ENCODE data around the gene VEGFA. TPM values are rescaled to one million over a fixed set of nuclear protein-coding genes. Genes with fewer than 3 reads are reported as not detected.
A peak's percentile ranks its signal among the peaks of the same experiment; 100 is the strongest.

Gene VEGFA
- total RNA-seq, 1 experiment from 2014 or later: 31.6 TPM

DNA sequence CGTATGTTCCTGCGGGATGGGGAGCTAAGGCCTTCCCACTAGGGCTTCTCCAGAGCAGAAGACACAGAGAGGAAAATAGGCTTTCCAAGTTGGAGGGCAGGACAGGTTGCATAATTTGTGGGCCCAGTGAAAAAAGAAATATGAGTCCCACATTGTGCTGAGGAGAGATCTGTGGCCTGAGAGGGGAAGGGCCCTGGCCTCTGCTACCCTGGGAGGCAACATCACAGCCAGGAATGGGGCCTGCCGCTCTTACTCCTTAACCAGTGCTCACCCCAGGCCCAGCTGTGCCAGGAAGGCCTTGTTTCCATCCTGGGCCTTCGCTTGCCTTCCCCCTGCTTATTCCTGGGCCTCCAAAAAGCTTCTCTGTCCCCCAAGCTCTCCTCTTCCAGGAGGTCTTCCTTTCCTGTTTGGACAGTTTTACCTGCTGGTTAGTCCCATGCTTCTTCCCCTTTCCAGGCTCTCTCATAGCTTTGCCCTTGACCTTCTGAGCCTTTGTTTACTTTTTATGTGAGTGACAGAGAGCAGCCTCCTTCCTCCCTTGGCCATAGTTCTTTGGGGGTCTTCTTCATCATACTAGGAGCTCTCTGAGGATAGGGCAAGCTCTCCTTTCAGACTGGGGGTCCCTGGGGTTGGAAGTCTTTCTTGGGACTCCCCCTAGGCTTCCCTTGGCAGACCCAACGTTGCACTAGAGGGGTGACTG, 26.2 kb upstream of the VEGFA start:
- Histone ChIP-seq H3K27ac (no peak overlapping the region), H3K27me3 (peaks cover 7% of the 10 kb centered on the region; the same call in 1 of the 2 replicates), H3K4me1 (peaks cover 18% of the 10 kb centered on the region), H3K9me3 (replicated peaks) (no peaks in the 10 kb centered on the region), H3K36me3 (no peaks in the 10 kb centered on the region), H3K4me3 (no peak overlapping the region)
- no peak for DNase-seq

- no peaks in the 10 kb centered on the region for H3K9me3 ChIP-seq (replicated peaks)
- H3K27ac ChIP-seq: no peak overlapping the region
- peaks cover 7% of the 10 kb centered on the region; the same call in 1 of the 2 replicates for H3K27me3 ChIP-seq
- H3K36me3 ChIP-seq: no peaks in the 10 kb centered on the region
- H3K4me1 ChIP-seq: peaks cover 18% of the 10 kb centered on the region
- no peak overlapping the region for H3K4me3 ChIP-seq
- no peak for DNase-seq
Observed at GRCh38 chr6:43744491-43744890, 25.5 kb upstream of the VEGFA start.

DNA sequence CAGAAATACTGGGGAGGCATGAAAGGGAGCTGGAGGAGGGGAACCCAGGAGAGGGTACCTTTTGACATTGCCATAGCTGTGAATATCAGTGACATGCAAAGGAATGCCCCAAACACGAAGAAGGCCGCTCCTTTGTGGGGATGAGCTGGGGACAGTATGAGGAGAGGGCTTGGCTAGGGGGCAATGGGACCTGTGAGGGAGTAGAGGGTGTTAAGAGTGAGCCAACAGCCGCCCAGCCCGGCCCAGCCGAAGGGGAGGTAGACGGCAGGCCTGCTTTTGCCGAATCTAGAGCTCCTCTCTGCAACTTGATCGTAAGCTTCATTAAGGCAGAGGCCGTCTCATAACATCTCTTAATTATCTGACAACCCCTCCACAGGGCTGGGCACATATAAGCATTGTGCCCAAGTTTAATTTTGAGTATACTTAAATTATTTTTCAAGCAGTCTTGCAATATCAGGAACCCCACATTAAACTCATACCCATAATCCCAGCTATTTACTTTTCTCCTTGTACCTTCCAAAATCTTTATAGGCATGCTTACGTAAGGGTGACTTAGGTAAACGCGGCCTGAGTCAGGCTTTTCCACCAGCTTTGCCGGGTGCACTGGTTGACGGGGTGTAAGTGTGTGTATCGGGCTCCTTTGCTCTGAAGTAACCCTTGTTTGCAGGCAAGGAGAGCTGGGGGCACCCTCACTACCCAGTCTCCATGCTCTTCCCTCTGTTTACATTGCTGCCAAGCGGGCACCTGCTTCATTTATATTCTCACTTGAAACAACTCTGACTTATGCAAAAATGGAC, 24.9 kb upstream of the VEGFA start:
- no peak for DNase-seq
- Histone ChIP-seq H3K9me3 (replicated peaks) (no peaks in the 10 kb centered on the region), H3K4me3 (no peak overlapping the region), H3K27ac (no peak overlapping the region), H3K36me3 (no peaks in the 10 kb centered on the region), H3K4me1 (peaks cover 18% of the 10 kb centered on the region), H3K27me3 (peaks cover 7% of the 10 kb centered on the region; the same call in 1 of the 2 replicates)

DNA sequence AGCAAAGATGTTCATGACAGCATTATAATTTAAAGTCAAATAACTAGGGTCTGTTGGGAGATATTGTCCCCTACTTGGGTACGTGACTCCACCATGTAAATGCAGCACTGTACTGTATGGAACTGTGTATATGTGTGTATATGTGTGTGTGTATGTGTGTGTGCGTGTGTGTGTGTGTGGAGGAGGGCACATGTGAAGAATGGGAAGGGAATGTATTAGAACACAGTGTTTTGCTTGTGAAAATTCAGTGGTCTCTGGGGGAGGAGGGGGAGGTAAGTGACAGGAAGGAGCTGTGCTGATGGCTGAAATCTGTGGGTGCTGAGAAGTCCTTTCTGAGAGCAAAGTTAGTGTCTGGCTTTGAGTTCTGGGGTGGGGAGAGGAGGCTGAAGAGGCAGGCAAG, 23.9 kb upstream of the VEGFA start:
- no peak overlapping the region for H3K27ac ChIP-seq
- peaks cover 18% of the 10 kb centered on the region for H3K4me1 ChIP-seq
- no peaks in the 10 kb centered on the region for H3K36me3 ChIP-seq
- no peak for DNase-seq
- H3K9me3 ChIP-seq (replicated peaks): no peaks in the 10 kb centered on the region
- no peak overlapping the region for H3K4me3 ChIP-seq
- H3K27me3 ChIP-seq: peaks cover 7% of the 10 kb centered on the region; the same call in 1 of the 2 replicates

GRCh38 chr6:43746613-43747102, 23.4 kb upstream of the VEGFA start:
- H3K27ac ChIP-seq: no peak overlapping the region
- peaks cover 18% of the 10 kb centered on the region for H3K4me1 ChIP-seq
- peak in 1 of 2 experiments; percentile 32 for DNase-seq
- no peaks in the 10 kb centered on the region for H3K36me3 ChIP-seq
- no peaks in the 10 kb centered on the region for H3K9me3 ChIP-seq (replicated peaks)
- H3K27me3 ChIP-seq: peaks cover 7% of the 10 kb centered on the region; the same call in 1 of the 2 replicates
- no peak overlapping the region for H3K4me3 ChIP-seq

DNA sequence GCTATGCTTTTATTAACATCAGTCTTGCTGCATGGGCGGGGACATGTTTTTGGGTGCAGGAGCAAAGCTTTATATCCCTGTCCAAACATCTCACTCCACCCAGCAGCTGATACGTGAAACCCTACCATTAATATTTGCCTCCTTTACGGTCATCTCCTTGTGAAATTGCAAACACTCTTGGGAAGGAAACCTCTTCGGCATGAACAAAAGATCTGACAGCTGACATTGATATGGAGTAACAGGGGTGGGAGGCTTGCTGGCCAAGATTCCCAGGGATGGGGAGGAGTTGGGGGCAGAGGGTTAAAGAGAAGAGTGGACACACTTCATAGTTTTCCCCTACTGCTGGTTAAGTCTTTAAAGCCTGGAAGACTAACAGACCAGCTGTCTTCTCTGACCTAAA, 22.2 kb upstream of the VEGFA start:
- peak; percentile 52 to 68 for DNase-seq
- Histone ChIP-seq H3K36me3 (no peaks in the 10 kb centered on the region), H3K4me3 (no peak overlapping the region), H3K4me1 (peaks cover 18% of the 10 kb centered on the region), H3K27me3 (no peaks in the 10 kb centered on the region), H3K27ac (no peak overlapping the region), H3K9me3 (replicated peaks) (no peaks in the 10 kb centered on the region)

GRCh38 chr6:43748765-43749164, 21.2 kb upstream of the VEGFA start:
- Histone ChIP-seq H3K27me3 (no peaks in the 10 kb centered on the region), H3K9me3 (replicated peaks) (no peaks in the 10 kb centered on the region), H3K4me3 (no peak overlapping the region), H3K27ac (no peak overlapping the region), H3K4me1 (peaks cover 18% of the 10 kb centered on the region), H3K36me3 (no peaks in the 10 kb centered on the region)
- no peak for DNase-seq

DNA sequence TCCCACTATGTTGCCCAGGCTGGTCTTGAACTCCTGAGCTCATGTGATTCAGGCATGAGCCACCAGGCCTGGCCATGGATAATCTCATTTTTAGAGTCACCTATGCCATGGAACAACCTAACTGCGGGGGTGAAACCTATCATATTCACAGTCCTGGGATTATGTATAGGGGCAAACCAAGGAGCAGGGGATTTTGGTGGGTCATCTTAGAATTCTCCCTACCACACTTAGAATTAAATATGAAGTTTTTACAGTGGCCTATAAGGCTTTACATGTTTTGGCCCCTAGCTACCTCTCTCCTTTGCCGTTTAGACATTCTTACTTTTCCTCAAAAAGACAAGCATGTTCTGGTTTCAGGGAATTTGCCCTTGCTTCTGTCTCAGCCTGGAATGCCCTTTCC, 20.6 kb upstream of the VEGFA start:
- Histone ChIP-seq H3K4me3 (no peak overlapping the region), H3K9me3 (replicated peaks) (no peaks in the 10 kb centered on the region), H3K27ac (no peak overlapping the region), H3K27me3 (no peaks in the 10 kb centered on the region), H3K36me3 (no peaks in the 10 kb centered on the region), H3K4me1 (peaks cover 18% of the 10 kb centered on the region)
- DNase-seq: no peak

DNA sequence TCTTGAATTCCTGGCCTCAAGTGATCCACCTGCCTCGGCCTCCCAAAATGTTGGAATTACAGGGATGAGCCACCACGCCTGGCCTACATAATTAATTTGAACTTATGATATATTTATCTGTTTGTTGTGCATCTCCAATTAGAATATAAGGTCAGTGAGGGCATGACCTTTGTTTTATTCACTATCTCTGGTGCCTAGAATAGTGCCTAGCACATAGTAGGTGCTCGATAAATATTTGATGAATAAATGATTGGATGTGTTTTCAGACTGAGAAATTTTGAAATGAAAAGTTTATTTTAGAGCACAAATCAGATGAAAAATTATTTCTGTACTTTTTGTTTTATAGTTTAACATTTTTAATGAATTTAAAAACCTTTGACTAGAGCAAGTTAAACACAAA, 19.4 kb upstream of the VEGFA start:
- H3K4me1 ChIP-seq: peaks cover 18% of the 10 kb centered on the region
- H3K9me3 ChIP-seq (replicated peaks): no peaks in the 10 kb centered on the region
- no peak overlapping the region for H3K27ac ChIP-seq
- DNase-seq: no peak
- H3K4me3 ChIP-seq: no peak overlapping the region
- H3K27me3 ChIP-seq: no peaks in the 10 kb centered on the region
- H3K36me3 ChIP-seq: no peaks in the 10 kb centered on the region

DNA sequence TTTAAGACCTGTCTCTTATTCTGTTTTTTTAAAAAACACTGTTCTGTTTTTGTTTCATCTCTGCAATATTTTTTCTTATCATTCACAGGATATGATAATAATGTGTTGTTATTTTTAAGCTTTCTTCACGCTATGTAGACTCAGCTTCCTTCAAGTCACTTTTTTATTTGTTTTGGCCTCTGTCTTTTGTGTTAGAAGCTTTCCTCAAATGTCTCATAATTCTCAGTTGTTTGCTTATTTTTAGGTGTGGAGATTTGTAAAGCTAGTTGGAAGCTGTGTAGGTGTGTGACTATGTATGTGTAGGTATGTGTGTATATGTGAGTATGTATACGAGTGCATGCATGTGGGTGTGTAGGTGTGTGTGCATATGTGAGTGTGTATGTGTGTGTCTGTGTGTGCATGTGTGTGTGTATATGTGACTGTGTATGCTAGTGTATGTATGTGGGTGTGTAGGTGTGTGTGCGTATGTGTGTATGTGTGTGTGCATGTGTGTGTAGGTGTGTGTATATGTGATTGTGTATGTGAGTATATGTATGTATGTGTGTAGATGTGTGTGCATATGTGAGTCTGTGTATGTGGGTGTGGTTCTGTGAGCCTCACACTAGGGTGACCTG, 16.3 kb upstream of the VEGFA start:
- Histone ChIP-seq H3K4me3 (no peak overlapping the region), H3K27me3 (no peaks in the 10 kb centered on the region), H3K36me3 (no peaks in the 10 kb centered on the region), H3K27ac (no peak overlapping the region), H3K4me1 (no peaks in the 10 kb centered on the region), H3K9me3 (replicated peaks) (no peaks in the 10 kb centered on the region)
- DNase-seq: no peak

GRCh38 chr6:43757966-43758616, 11.9 kb upstream of the VEGFA start:
- no peaks in the 10 kb centered on the region for H3K9me3 ChIP-seq (replicated peaks)
- peaks cover 11% of the 10 kb centered on the region for H3K4me1 ChIP-seq
- DNase-seq: no peak
- H3K27ac ChIP-seq: no peak overlapping the region
- no peak overlapping the region for H3K4me3 ChIP-seq
- no peaks in the 10 kb centered on the region for H3K27me3 ChIP-seq
- H3K36me3 ChIP-seq: no peaks in the 10 kb centered on the region

DNA sequence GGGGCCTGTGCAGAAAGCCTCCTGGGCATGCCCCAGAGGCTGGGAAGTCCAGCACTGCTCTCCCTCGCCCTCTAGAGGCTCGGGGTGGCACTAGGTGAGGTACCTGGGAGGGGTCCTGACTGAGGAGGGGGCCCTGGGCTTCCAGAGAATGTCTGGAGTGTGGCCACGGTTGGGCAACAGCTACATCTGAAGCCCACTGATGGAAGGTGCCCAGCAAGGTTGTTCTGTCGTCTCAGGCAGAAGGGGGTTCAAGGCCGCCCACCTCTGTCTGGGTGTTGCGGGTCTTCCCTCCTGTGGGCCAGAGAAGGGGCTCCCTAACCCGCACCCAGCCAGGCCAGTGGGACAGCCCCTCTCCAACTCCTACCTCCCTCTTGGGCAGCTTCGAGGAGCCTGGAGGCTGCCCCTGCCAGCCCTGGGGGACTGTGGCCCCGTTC, 11.4 kb upstream of the VEGFA start:
- Histone ChIP-seq H3K27ac (no peak overlapping the region), H3K4me3 (no peak overlapping the region), H3K4me1 (peaks cover 11% of the 10 kb centered on the region), H3K36me3 (no peaks in the 10 kb centered on the region), H3K9me3 (replicated peaks) (no peaks in the 10 kb centered on the region), H3K27me3 (no peaks in the 10 kb centered on the region)
- DNase-seq: peak in 1 of 2 experiments; percentile 53

DNA sequence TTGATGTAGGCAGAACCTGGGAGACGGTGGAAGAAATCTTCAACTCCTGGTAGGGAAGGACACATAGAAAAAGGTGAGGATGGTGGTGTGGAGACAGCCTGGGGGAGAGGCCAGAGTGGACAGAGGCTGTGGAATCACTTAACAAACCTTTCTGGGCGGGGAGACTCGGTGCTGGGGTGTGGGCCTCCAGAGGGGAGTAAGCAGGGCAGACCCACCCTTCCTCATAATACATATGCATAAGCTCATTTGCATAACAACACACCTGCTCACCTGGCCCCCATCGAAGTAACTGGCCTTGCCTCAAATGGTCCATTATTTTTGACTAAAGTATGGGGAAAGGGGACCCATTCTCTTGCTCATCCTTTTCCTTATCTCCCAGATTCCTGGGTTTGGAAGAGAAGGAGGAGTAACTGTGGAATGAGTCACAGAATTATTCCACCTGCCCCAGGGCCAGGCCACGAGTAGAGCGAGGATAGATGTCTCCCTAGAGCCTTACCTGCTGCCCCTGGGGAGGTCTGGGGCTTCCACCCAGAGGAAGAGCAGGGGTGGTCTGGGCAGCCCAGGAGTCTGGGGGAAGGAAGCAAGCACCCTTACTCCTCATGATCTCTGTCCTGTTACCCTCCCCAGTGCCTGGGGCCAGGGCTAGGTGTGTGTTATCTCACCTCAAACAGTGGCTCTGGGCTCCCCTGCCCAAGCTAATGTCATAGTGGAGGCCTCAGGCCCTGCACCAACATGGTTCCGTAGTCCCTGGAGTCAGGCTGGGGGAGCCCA, 10.7 kb upstream of the VEGFA start:
- peaks cover 11% of the 10 kb centered on the region for H3K4me1 ChIP-seq
- no peak overlapping the region for H3K4me3 ChIP-seq
- no peak for DNase-seq
- no peaks in the 10 kb centered on the region for H3K36me3 ChIP-seq
- H3K27me3 ChIP-seq: no peaks in the 10 kb centered on the region
- H3K27ac ChIP-seq: no peak overlapping the region
- H3K9me3 ChIP-seq (replicated peaks): no peaks in the 10 kb centered on the region

DNA sequence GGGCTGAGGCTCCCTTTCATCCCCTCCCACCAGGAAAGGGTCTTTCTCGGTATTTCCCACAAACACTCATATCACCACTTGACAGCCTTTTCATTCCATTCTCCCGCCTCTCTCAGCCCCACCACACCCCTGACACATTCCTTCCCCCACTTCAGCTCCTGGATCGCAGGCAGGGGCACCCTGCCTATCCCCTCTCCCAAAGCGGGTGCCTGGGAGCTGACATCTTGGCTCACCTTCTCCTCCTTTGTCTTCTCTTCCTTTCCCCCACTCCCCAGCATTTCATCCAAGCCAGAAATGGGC, 10.2 kb upstream of the VEGFA start:
- H3K27ac ChIP-seq: no peak overlapping the region
- no peak for DNase-seq
- H3K4me3 ChIP-seq: no peak overlapping the region
- H3K4me1 ChIP-seq: peaks cover 11% of the 10 kb centered on the region
- H3K27me3 ChIP-seq: no peaks in the 10 kb centered on the region
- no peaks in the 10 kb centered on the region for H3K36me3 ChIP-seq
- H3K9me3 ChIP-seq (replicated peaks): no peaks in the 10 kb centered on the region
